Cardiac fibroblast (primary cell): ENCODE data around the gene HIGD1B.

Source experiments
- DNase-seq, 2 donors: peaks; one replicate each; pipeline versions ENCODE4 v3.0.0 to v3.0.0-alpha.2; 2010; ENCODE audit warnings: low read depth in 2 of 2
- H3K4me3 ChIP-seq, 2 donors: replicated peaks in 1 of 2; 1 replicate in 1 of 2; 2 replicates in 1 of 2; pipeline ENCODE4 v1.5.1; 2011; ENCODE audit warnings: low read depth in 2 of 2, low read length in 2 of 2, mild to moderate bottlenecking in 2 of 2, moderate library complexity in 1 of 2
- TF ChIP-seq, protein P1 (sequence below): IDR thresholded peaks from one replicate; pipeline ENCODE4 v1.5.1; 2011; ENCODE audit warnings: low read depth, mild to moderate bottlenecking, low read length, inconsistent platforms

Gene HIGD1B

DNA sequence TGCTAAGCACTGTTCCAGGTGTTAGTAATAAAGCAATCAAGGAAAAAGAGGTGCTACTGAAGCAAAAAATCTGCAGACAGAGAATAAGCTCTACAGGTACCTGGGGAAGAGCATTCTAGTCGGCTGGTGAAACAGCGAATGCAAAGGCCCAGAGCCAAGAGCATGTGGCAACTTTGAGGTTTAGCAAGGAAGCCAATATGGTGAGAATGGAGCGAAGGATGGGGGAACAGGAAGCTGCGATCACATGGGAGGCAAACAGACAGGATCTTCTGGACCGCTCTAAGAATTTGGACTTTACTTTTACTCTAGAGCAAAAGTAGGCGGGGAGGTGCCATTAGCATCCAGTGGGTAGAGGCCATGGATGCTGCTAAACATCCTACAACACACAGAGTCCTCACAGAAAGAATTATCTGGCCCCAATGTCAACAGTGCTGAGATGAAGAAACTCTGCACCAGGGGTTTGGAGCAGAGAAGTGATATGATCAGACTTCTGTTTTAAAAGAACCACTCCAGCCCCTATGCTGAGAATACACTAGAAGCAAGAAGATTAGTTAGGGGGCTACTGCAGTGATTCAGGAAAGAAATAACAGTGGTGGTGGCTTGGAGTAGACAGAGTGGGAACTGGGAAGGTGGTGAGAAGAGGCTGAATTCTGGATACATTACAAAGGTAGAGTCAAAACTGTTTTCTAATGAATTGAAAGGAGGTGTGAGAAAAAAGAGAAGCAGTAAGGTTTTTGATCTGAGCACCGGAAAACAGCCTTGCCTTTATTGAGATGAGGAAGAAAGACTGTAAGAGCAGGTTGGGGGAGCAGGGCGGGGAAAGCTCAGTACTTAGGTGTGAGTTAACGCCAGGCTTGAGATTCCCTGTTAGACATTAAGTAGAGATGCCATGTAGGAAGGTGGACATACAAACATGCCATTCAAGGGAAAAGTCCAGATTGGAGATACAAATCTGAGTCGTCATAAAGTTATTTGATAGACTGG, 40.6 kb downstream of the HIGD1B start:
- TF ChIP-seq, protein P1, sequence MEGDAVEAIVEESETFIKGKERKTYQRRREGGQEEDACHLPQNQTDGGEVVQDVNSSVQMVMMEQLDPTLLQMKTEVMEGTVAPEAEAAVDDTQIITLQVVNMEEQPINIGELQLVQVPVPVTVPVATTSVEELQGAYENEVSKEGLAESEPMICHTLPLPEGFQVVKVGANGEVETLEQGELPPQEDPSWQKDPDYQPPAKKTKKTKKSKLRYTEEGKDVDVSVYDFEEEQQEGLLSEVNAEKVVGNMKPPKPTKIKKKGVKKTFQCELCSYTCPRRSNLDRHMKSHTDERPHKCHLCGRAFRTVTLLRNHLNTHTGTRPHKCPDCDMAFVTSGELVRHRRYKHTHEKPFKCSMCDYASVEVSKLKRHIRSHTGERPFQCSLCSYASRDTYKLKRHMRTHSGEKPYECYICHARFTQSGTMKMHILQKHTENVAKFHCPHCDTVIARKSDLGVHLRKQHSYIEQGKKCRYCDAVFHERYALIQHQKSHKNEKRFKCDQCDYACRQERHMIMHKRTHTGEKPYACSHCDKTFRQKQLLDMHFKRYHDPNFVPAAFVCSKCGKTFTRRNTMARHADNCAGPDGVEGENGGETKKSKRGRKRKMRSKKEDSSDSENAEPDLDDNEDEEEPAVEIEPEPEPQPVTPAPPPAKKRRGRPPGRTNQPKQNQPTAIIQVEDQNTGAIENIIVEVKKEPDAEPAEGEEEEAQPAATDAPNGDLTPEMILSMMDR: no peak
- no peak overlapping the region for H3K4me3 ChIP-seq
- no peak for DNase-seq

DNA sequence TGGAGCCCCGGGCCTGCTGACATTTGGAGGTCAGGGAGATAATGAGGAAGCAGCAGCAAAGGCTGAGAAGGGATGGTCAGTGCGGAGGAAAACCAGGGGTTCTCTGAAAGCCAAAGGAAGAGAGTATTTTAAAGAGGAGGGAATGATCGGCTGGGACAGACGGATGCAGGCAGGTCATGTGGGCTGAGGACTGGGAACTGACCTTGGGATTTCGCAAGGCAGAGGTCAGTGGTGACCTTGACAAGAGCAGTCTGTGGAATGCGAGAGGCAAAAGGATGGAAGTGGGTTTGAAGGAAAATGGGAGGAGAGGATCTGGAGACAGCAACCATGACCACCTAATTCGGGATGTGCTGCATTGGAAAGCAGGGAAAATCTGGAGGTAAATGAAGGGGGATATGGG, 41.3 kb downstream of the HIGD1B start:
- no peak overlapping the region for H3K4me3 ChIP-seq
- DNase-seq: no peak

DNA sequence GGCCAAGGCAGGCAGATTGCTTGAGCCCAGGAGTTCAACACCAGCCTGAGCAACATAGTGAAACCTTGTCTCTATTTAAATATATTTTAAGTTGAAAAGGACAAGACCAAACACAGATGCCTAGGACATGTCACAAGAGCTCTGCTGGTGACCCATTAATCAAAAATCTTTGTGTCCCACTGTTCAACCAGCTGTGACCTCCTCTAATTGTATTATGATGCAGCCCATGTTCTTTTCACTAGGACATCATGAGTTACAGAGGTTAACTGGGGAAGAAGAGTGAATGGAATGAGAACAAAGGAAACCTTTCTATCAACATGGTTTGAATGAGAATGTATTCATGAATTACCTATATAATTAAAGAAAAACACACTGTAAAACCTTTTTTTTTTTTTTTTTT, 44.6 kb downstream of the HIGD1B start:
- TF ChIP-seq, protein P1: no peak
- no peak for DNase-seq
- H3K4me3 ChIP-seq: no peak overlapping the region

More for the DNA sequence above, 41.3 kb downstream of the HIGD1B start:
- TF ChIP-seq, protein P1: no peak

DNA sequence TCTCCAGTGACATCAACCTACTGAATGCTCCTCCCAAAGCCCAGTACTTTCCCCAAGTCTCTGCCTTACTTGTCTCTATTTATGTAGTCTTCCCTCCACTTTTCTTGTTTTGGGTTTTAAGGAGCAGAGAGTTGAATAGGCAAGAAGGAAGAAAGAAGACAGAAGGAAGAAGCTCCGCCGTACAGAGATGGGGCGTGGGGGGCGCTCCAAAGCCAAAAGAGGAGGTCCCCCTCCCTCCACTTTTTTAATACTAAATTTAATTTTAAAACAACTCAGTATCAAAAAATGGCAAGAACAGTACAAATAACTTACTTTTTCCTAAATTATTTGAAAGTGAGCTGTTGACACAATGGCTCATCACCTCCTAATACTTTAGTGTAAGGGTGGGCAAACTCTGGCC, 47.0 kb downstream of the HIGD1B start:
- TF ChIP-seq, protein P1: no peak
- no peak for DNase-seq
- H3K4me3 ChIP-seq: no peak overlapping the region

DNA sequence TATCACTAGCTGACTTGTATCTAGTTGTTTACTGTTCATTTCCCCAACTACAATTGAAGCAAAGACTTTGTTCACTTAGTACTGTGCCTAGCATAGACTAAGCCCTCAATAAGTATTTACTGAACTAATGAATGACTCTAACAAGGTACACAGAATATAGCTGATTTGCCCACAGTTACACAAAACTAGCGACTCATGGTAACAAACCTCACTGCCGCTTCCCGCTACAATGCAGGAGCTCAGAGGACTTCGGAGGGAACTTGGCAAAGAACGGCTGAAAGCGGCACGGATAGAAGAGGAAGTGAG, 51.0 kb downstream of the HIGD1B start:
- TF ChIP-seq, protein P1: no peak
- DNase-seq: peak in 1 of 2 donors; percentile 40
- peak overlapping the region; percentile 78 for H3K4me3 ChIP-seq

DNA sequence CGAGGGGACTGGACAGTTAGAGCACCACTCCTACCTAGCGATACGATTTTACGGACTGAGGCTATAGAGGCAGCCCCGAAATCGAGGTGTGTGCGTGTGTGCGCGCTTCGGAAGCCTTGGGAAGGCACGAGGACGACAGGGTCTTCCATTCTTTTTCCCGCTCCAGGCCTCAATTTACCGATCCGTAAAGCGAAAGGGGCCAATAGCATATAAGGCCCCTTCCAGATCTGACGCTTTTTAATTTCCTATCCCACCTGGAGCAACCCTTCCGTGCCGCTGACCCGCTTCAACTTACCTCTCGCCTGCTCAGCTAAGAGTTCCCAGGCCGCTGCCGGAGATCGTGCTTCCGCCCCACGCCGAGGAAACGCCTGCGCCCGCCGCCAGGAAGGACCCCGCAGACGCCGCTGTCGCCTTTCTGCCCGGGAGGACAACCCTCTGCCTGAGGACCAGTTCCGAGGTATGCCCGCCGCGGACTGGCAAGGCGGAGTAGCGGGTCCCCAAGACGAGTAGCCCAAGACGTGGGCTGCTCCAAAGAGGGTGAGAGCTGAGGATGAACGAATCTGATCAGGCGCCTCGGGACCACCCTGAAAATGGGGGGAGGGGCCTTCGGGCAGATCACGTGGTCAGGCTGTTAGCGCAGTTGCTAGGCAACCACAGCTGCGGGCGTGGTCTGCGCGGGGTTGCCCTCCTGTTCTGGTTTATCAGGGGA, 51.5 kb downstream of the HIGD1B start, which contains the start of gene EFTUD2:
EFTUD2 (minus strand) TSS at position 372 of the 709 bp plus-strand sequence. CDS start 4,924 bp downstream, outside the sequence.
- DNase-seq: peak; percentile 93
- TF ChIP-seq, protein P1: no peak
- peak within 1 kb of the TSS; percentile 78 for H3K4me3 ChIP-seq
